Cardiac ventricle fibroblast (primary cell): ENCODE measurements around the gene LPCAT2. TPM values are rescaled to one million over a fixed set of nuclear protein-coding genes. Genes with fewer than 3 reads are reported as not detected.

Source experiments
- total RNA-seq: library from RNA; depleted of rRNA; stranded (reverse); fragments of >200 nt; gene quantifications from 2 replicates; pipeline ENCODE4 v1.2.3, GENCODE V29; 2015

The LPCAT2 gene, protein sequence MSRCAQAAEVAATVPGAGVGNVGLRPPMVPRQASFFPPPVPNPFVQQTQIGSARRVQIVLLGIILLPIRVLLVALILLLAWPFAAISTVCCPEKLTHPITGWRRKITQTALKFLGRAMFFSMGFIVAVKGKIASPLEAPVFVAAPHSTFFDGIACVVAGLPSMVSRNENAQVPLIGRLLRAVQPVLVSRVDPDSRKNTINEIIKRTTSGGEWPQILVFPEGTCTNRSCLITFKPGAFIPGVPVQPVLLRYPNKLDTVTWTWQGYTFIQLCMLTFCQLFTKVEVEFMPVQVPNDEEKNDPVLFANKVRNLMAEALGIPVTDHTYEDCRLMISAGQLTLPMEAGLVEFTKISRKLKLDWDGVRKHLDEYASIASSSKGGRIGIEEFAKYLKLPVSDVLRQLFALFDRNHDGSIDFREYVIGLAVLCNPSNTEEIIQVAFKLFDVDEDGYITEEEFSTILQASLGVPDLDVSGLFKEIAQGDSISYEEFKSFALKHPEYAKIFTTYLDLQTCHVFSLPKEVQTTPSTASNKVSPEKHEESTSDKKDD
- 7.5 and 11.9 TPM in 2 replicates for total RNA-seq

DNA sequence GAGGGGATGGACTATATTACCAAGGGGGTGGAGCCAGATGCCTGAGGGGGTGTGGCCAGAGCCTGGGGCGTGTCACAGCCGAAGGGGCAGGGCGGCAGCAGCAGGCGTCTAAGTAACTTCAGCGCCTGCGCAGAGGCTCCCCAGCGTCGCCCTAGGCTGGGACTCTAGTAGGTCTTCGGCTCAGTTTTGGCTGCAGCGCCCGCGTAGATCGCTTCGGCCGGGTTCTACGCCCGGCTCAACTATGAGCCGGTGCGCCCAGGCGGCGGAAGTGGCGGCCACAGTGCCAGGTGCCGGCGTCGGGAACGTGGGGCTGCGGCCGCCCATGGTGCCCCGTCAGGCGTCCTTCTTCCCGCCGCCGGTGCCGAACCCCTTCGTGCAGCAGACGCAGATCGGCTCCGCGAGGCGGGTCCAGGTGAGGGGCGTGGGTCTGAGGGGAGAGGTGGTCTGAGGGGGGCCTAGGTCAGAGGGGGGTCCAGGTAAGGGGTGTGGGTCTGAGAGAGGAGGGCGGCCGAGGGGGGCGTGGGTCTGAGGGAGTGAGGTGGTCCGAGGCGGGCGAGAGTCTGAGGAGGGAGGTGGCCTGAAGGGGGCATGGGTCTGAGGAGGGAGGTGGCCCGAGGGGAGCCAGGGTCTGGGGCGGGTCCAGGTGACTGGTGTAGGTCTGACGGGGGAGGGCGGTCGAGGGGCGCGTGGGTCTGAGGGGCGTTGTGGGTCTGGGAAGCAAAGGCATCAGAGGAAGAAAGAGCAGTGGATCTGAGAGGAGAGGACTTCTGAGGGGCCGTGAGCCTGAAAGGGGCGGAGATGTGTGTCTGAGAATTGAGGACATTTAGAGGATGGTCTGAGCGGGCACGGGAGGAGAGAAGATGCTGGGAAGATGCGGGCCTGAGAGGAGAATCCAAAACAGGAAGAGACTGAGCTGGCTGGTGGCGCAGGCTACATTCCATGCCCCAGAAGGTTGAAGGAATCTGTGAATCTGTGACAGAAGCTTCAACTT, at the start of gene LPCAT2:
Gene LPCAT2, plus strand, starts transcription at position 132 of the 991 bp plus-strand sequence. Its CDS starts 110 bp downstream, at position 242.

GRCh38 chr16:55478827-55479429, 29.9 kb upstream of the LPCAT2 start, which contains the start of gene MMP2:
TSS of gene MMP2 (plus strand) at chr16:55479198. CDS start at chr16:55479480, 282 bp downstream.

DNA sequence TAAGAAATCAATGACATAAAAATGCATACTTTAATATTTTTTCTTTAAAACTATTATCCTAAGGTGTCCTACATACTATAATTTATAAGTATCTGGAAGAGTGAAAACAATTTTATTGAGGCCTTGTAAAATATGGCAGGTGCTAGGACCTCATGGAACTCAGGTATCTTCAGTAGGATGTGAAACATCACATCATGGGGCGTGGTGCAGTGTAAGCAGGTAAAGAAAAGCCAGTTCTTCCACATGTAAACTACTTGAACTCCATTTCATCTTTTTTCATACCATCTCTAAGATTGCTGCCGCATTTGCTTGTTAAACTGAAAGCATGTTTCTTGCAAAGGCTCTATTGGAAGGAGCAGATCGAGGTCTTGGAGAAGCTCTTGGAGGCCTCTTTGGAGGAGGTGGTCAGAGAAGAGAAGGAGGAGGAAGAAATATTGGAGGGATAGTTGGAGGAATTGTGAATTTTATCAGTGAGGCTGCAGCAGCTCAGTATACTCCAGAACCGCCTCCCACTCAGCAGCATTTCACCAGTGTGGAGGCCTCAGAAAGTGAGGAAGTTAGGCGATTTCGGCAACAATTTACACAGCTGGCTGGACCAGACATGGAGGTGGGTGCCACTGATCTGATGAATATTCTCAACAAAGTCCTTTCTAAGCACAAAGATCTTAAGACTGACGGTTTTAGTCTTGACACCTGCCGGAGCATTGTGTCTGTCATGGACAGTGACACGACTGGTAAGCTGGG, 57.7 kb downstream of the LPCAT2 start, which contains the start of gene CAPNS2:
Gene CAPNS2, plus strand, starts transcription at position 253 of the 744 bp plus-strand sequence. Its CDS starts 73 bp downstream, at position 326.

Other genes starting within 250 kb of the LPCAT2 start
- gene IRX6, start 184.9 kb upstream of the LPCAT2 start, total RNA-seq = not detected in 2 replicates
- gene MMP2, start 29.9 kb upstream of the LPCAT2 start, total RNA-seq = 1,062 and 1,171 TPM in 2 replicates
- 0.56 TPM in 1 of 2 replicates, not detected in the other for gene CAPNS2, start 57.6 kb downstream of the LPCAT2 start, total RNA-seq
- gene SLC6A2, start 146.9 kb downstream of the LPCAT2 start, total RNA-seq = not detected in 2 replicates